Body of pancreas (tissue), 4 donors: ENCODE results near the gene AJAP1.

Experiments
- CTCF ChIP-seq, 7 experiments: fragments of 450-650 bp in 4 of 7; fragments of 200-600 bp in 3 of 7; sonication (generic) in 3 of 7; IDR thresholded peaks; one replicate each; pipeline ENCODE4 v1.5.1; 2016 to 2019; ENCODE audit warnings: antibody characterized with exemption in 7 of 7
- POLR2A ChIP-seq, 3 donors: fragments of 450-650 bp; IDR thresholded peaks; one replicate each; pipeline ENCODE4 v1.6.1; 2016; ENCODE audit warnings: antibody characterized with exemption in 3 of 3, mild to moderate bottlenecking in 2 of 3

GRCh38 chr1:4767308-4767707 lies 112.9 kb downstream of the AJAP1 start:
- TF ChIP-seq POLR2A (IDR thresholded peaks at IDR 0.05) = no peak
- no peak for TF ChIP-seq CTCF (IDR thresholded peaks at IDR 0.05)
